Vagina (tissue), 2 donors: ENCODE measurements around the gene TXNRD2.

Experiments
- CTCF ChIP-seq, 3 experiments: fragments of 450-650 bp in 2 of 3; fragments of 200-600 bp in 1 of 3; sonication (generic) in 1 of 3; IDR thresholded peaks; one replicate each; pipeline ENCODE4 v1.5.1; 2017 to 2019; ENCODE audit warnings: antibody characterized with exemption in 3 of 3, mild to moderate bottlenecking in 2 of 3, moderate library complexity in 2 of 3
- POLR2A ChIP-seq, 2 donors: fragments of 450-650 bp; IDR thresholded peaks; one replicate each; pipeline ENCODE4 v1.6.1; 2017; ENCODE audit warnings: antibody characterized with exemption in 2 of 2, mild to moderate bottlenecking in 2 of 2, moderate library complexity in 2 of 2

GRCh38 chr22:19846620-19847344 lies 94.8 kb downstream of the TXNRD2 start:
- TF ChIP-seq POLR2A (IDR thresholded peaks at IDR 0.05) (no peak), CTCF (IDR thresholded peaks at IDR 0.05) (no peak)
